GM19328 (cell line): Measurements from ENCODE around the gene ZBTB16.

Source experiments
- ATAC-seq: cut with Tn5 transposase; IDR thresholded peaks from one replicate; pipeline ENCODE4 v1.9.1; 2021; ENCODE audit warnings: mild to moderate bottlenecking, moderate library complexity; ENCODE audit not compliant: unreplicated experiment

Gene ZBTB16

GRCh38 chr11:114165326-114166230, 106.1 kb downstream of the ZBTB16 start:
- no peak for ATAC-seq

DNA sequence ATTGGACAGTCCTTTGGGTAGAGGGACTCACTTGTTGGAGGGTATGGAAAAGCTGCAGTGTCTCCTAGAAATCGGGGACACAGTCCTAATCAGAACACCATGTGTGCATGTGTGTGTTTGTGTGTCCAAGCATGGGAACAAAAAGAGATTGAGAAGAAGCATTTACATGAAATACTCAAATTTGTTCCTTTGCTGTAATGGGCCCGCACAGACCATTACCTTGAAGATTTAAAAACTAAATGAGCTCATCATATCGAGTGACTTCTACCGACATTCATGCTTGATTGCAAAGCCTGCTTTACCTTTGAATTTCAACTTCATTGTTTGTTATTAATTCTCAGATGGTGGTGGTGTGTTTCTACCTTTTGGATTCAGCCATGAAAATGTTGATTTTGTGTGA, 106.9 kb downstream of the ZBTB16 start:
- ATAC-seq, result no peak

GRCh38 chr11:114166897-114167323, 107.4 kb downstream of the ZBTB16 start:
- no peak for ATAC-seq

- no peak for ATAC-seq
These were observed 107.8 kb downstream of the ZBTB16 start for GRCh38 chr11:114167355-114167754.

- no peak for ATAC-seq
These were observed 108.4 kb downstream of the ZBTB16 start for GRCh38 chr11:114167771-114168448.

- ATAC-seq, result no peak
These were observed 109.2 kb downstream of the ZBTB16 start for GRCh38 chr11:114168691-114169090.

GRCh38 chr11:114169321-114169749, 109.8 kb downstream of the ZBTB16 start:
- ATAC-seq, result no peak

DNA sequence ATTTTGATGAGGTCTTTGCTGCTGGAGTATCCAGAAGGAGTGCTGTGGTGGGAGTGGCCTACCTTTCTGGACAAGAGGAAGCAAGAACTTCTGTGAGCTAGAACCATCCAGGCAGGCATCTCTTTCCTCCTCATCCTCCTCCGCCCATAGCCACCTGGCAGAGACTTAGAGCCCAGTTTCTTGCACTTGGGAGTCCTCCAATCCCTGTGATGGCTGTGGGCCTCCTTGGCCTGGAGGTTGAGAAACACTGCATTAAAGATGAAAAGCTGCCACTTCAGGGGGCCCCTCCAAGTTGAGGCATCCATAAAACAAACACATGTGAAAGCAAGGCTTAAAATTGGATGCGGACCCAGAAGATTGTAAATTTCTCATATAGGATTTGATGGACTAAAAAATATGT, 110.3 kb downstream of the ZBTB16 start:
- no peak for ATAC-seq

DNA sequence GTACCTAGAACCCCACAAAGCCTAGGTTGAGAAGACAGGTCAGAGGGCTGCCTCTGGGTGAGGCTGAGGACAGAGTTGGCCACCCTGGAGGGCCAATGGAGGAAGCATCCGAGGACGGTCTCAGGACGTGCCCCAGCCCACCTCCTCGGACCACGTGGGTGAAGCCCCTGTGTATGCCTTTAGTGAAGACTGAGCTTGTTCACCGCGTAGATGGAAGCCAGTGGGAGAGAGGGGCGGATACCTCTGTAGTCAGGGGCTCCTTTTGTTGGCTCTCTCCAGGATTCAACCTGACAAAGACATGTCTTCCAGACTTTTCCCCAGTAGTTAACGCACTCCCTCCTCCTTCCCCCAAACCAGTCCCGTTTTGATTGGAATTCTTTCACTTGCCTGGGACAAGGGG, 110.7 kb downstream of the ZBTB16 start:
- ATAC-seq, result no peak

GRCh38 chr11:114171257-114172054, 111.9 kb downstream of the ZBTB16 start:
- ATAC-seq, result no peak

DNA sequence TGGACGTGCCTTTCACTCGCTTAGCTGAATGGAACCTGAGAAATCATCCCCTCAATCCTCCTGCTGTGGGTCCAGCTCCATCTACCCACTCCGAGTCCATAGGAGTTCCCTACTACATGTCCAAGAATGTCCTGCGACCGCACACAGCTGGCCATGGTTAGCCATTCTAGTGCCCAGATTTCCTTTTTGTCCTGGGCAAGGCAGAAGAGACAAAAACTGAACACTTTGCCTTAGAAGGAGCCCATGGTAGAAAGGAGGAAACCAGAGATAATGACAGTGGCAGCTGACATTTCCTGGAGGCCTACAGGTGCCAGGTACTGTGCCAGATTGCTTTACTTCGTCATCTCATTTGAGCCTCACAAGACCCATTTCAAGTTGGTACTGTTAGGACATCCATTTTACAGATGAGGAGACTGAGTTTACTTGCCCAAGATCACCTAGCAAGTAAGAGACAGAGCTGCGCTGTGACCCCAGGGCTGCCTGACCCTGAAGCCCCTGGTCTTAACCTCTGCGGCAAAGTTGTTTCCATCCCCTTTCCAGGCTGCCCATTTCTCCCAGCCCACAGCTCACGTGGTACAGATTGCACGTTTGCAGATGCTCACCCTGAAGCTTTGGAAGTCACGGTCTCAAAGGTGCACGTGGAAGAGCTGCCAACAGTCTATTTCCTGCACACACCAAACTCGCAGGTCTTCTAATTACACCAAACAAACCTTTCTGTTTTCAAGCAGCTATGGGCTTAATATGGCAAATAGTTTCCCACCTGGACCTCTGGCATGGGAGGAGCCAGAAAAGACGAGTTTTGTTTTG, 112.7 kb downstream of the ZBTB16 start:
- no peak for ATAC-seq

DNA sequence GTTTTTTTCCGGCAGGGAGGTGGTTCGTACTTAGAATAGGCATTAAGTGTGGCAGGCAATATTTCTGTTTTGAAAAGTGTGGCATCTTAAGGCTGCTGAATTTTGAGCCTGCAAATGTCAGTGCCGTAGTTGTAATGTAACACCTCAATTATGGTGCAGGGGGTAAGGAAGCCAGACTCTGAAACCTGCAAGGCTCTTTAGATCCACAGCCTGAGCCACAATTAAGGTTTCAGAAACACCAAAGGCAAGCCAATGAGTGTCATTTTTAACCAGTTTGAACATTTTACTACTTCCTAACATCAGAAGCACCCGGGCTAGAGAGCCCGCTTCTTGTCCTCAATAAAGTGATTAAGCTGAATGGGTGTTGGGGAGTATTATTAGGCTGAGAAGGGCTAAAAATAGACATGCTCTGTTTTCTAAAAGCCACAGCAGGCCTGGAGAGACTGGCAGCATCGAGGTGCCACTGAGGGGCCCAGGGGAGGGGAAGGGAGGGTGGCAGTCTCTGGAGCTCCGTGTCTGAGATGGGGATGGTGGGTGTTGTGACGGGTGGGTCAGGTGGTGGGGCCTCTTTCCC, 113.4 kb downstream of the ZBTB16 start:
- ATAC-seq, result no peak

DNA sequence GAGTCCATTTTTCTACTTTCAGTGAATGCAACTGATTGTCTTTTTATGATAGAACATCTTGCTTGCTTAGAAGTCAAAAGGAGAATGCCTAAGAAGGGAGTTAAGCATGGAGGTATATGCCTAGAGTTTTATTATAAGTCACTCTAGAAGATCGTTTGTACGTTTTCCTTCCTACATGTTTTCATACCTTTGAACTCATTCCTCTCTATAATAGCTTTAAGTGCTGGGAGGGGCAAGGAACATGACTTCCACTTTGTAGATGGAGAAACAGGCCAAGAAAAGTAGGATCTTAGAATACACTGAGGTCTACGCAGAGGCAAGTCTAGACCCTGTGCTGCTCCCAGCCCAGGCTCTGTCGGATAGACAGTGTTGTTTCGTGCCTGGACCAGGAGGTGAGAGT, 114.3 kb downstream of the ZBTB16 start:
- no peak for ATAC-seq

- ATAC-seq, result no peak
These were observed 115.4 kb downstream of the ZBTB16 start for GRCh38 chr11:114174712-114175495.

DNA sequence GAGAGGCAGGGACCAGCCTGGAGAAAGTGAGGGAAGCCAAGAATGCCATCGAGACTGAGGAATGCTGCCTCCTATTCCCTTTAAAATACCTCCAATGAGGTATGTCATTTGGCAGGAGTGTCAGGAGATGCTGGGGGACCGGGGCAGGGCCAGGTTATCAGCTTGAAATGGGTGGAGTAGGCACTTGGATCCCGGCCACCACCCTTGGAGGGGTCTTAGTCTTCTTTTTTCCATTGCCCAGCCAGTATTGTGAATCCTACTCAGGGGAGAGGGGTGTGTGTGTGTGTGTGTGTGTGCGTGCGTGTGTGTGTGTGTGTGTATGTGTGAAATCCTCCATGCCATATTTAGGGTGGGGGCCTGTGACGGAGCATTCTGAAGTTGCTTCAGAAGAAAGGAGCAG, 116.2 kb downstream of the ZBTB16 start:
- ATAC-seq, result no peak

- no peak for ATAC-seq
These were observed 116.8 kb downstream of the ZBTB16 start for GRCh38 chr11:114176321-114176720.

DNA sequence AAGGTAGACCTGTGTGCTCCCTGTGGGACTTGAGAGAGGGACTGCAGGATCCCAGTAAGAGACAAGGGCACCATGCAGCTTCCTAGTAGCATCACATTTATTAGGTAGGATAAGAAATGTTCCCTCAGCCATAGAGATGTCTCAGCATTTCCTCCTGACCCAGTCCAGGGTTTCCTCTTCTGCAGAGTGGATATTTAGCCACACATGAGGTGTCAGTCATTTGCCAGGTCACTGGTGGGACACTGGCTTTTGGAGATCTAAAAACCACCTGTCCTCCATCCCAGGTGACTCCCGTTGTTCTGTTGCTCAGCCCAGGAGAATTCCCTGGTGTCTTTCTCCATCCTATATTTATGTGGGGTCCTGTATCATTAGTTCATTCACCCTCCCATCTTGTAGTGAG, 119.1 kb downstream of the ZBTB16 start:
- no peak for ATAC-seq

DNA sequence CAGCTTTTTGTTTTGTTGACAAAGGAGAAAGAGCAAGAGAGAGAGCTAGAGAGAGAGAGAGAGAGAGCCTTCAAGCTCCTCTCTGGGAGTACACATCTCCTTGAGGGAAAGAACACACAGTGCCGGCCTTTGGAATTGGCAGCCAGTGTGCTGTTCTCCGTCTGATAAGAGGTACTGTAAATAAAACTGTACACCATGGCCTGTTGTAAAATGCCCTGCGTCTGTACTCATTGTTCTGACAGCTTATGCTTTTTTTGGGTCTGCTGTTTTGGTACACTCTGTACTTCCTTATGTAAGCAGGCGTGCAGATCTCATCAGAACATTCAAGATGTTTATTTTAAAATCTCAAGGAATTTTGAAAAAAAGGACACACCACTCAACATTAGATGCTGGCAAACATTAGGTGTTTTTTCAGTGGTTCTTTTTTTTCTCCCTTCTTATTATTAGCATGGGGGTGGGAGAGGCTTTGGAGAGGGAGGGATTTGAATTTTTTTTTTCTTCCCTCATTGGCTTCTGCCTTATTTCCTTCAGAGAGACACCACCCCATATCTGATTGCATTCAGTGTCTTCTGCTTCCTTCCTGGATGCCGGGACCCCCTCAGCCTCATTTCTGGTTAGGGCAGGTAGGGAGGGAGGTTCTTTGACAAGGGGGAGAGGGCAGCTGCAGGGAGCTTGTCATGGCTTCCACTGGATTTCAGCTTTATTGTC, 119.9 kb downstream of the ZBTB16 start:
- ATAC-seq, result no peak
